HG02981 (cell line): Measurements from ENCODE around the gene BBLN.
"Not testable (repeated sequence)": the region's sequence is repeated elsewhere in the genome, so short reads cannot be mapped to it uniquely, and the experiment has no call there.

Source experiments
- ATAC-seq: cut with Tn5 transposase; IDR thresholded peaks from one replicate; pipeline ENCODE4 v1.9.1; 2021; ENCODE audit warnings: mild to moderate bottlenecking, moderate library complexity; ENCODE audit not compliant: unreplicated experiment

Gene BBLN

GRCh38 chr9:128162215-128163026 is 2.4 kb downstream of the BBLN start:
- no peak for ATAC-seq

- ATAC-seq = no peak
These were observed 3.0 kb downstream of the BBLN start for GRCh38 chr9:128163027-128163515.

GRCh38 chr9:128163523-128164306 is 3.6 kb downstream of the BBLN start:
- no peak for ATAC-seq

- no peak for ATAC-seq
These were observed 4.3 kb downstream of the BBLN start for GRCh38 chr9:128164307-128164885.

- ATAC-seq = no peak
These were observed 6.1 kb downstream of the BBLN start for GRCh38 chr9:128166169-128166568.

- ATAC-seq = no peak
These were observed 7.1 kb downstream of the BBLN start for GRCh38 chr9:128167209-128167608.

GRCh38 chr9:128168731-128169308 is 8.8 kb downstream of the BBLN start:
- ATAC-seq = no peak

- no peak for ATAC-seq
These were observed 9.4 kb downstream of the BBLN start for GRCh38 chr9:128169492-128169891.

GRCh38 chr9:128169925-128170324 is 9.9 kb downstream of the BBLN start:
- no peak for ATAC-seq

GRCh38 chr9:128174062-128174461 is 14.0 kb downstream of the BBLN start:
- ATAC-seq = no peak

GRCh38 chr9:128175102-128175563 is 15.1 kb downstream of the BBLN start:
- no peak for ATAC-seq

GRCh38 chr9:128175726-128176125 is 15.7 kb downstream of the BBLN start:
- no peak for ATAC-seq

- no peak for ATAC-seq
These were observed 18.9 kb downstream of the BBLN start for GRCh38 chr9:128178806-128179431.

- no peak for ATAC-seq
These were observed 19.9 kb downstream of the BBLN start for GRCh38 chr9:128180001-128180400.

- no peak for ATAC-seq
These were observed 20.4 kb downstream of the BBLN start for GRCh38 chr9:128180447-128180846.

- ATAC-seq = not testable (repeated sequence)
These were observed 21.4 kb downstream of the BBLN start for GRCh38 chr9:128181480-128181879.

- ATAC-seq = no peak
These were observed 23.0 kb downstream of the BBLN start for GRCh38 chr9:128182893-128183588.

GRCh38 chr9:128185979-128186965 is 26.2 kb downstream of the BBLN start:
- ATAC-seq = no peak

GRCh38 chr9:128187361-128187760 is 27.3 kb downstream of the BBLN start:
- ATAC-seq = no peak
